ENCODE measurements around the gene FAM222B. TPM values are rescaled to one million over a fixed set of nuclear protein-coding genes. Genes with fewer than 3 reads are reported as not detected.
"Not testable (repeated sequence)": the region's sequence is repeated elsewhere in the genome, so short reads cannot be mapped to it uniquely, and the experiment has no call there.

Gene FAM222B
- total RNA-seq, 1 donor: 6.9 TPM

DNA sequence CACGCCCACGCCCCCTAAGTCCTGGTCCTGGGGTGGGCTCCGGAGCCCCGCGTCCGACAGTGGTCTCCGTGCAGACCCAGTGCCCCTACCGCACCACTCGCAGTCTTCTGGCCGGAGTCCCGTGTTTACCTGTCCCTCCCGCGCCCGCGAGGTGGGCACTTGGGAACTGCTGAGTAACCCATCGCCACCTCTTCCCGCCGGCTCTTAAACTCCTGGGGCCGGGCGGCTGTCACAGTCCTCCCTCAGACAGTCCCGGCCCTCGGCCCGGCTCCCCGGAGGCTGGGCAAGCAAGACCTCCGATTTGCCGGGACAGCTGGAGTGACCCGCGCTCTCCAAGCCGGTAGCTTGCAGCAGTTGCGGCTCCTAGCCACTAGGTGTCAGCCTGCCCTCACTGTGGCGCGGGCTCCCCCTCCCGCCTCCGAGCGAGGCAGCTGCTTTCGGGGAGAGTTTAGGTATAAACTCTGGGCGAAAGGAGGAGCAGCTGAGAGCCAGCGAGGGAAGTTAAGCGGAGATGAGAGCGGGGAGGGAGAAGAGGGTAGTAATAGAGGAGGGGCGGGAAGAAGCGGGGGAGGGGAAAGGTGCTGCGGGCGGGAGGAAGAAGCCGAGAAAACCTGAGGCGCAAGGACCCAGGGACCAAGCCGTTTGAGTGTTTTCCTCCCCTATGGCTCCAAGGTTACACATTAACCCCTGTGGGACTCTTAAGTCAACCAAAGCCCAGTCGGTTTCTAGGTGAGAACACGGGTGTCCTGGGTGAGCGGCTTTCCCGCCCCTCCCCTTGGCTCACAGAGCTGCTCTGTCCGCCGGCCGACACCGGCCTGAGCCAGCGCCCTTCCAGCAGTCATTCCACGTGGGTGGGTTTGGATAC is 115.7 kb downstream of the FAM222B start:
- TF ChIP-seq, protein P1, sequence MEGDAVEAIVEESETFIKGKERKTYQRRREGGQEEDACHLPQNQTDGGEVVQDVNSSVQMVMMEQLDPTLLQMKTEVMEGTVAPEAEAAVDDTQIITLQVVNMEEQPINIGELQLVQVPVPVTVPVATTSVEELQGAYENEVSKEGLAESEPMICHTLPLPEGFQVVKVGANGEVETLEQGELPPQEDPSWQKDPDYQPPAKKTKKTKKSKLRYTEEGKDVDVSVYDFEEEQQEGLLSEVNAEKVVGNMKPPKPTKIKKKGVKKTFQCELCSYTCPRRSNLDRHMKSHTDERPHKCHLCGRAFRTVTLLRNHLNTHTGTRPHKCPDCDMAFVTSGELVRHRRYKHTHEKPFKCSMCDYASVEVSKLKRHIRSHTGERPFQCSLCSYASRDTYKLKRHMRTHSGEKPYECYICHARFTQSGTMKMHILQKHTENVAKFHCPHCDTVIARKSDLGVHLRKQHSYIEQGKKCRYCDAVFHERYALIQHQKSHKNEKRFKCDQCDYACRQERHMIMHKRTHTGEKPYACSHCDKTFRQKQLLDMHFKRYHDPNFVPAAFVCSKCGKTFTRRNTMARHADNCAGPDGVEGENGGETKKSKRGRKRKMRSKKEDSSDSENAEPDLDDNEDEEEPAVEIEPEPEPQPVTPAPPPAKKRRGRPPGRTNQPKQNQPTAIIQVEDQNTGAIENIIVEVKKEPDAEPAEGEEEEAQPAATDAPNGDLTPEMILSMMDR (IDR thresholded peaks at IDR 0.05; ENCODE audit: insufficient read depth, low read depth, low read length): peak; percentile 99
- peak; percentile 95 for DNase-seq (ENCODE audit: low read depth)

DNA sequence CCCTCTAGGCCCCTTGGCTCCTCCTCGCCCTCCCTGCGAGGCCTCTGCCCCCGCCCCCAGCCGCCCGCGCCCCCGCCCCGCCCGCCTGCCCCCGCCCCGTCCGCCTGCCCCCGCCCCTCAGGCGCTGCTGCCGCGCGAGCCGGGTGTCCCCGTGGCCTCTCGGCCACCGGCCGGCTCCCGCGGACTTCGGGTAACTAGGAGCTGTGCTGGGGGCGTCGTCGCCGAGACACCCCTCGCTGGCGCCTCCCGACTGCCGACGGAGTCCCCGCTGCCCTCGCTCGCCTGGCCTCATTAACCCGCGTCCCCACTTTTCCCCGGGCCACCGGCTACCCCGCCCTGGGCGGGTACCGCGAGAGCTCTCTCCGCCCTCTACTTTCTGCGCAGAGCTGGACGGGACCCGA is 116.4 kb downstream of the FAM222B start, which contains the start of gene TLCD1:
TSS of gene TLCD1 (minus strand) at position 8 of the 401 bp plus-strand sequence. CDS start 136 bp downstream, outside the sequence.
- TF ChIP-seq, protein P1 (IDR thresholded peaks at IDR 0.05; ENCODE audit: insufficient read depth, low read depth, low read length): no peak
- H3K4me3 ChIP-seq (ENCODE audit: low read depth, low read length): peak within 1 kb of the TSS; percentile 79
- peak; percentile 55 for DNase-seq (ENCODE audit: low read depth)

More for the DNA sequence above, 115.7 kb downstream of the FAM222B start:
- peak overlapping the region; percentile 79 for H3K4me3 ChIP-seq (ENCODE audit: low read depth, low read length)

DNA sequence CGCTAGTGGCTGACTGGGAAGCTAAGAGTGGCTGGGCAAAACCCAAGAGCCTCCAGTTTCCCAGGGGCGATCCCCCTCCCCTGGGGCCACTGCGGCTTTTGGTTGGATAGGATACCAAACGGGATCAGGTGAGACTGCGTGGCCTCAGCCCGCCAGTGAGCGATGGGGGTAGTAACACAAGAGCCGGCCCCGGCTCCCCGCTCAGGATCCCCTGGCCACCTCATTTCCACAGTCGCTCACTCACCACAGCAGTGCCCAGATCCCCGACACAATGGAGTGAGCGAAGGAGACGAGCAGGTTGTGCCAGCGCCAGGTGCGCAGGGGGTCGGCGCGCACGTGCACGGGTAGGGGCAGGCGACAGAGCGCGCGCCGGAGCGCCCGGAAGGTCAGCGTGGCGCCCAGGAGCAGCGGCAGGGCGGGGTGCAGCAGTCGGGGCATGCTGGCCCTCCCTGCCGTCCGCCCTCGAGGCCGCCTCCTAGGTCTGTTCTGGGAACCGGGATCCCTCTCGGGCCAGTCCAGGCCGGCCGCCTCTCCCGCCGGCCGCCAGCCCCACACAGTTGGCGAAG is 116.8 kb downstream of the FAM222B start:
- peak; percentile 69 for DNase-seq (ENCODE audit: low read depth)

DNA sequence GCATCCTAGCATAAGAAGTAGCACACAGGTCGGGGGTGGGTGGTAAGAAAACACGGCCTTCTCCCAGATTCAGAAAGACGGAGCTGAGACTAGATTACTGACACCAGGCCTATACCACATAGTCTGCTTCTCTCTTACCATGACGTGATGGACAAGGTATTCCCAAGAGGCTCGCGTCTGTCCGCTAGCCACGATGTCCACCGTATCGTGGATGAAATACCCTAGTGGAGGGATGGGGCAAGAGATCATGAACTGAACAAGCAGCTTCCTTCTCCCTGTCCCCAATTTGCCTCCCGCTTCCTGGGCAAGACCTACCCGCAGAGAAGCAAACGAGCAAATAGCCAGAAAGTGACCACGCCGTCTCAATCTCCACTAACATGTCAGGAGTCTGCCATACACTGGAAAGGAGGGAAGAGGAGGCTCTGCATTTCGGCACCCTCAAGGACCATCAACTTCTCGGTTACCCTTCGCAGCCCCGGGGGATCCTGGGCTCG is 117.4 kb downstream of the FAM222B start:
- peak overlapping the region; percentile 79 for H3K4me3 ChIP-seq (ENCODE audit: low read depth, low read length)
- DNase-seq (ENCODE audit: low read depth): peak; percentile 54
- TF ChIP-seq, protein P1 (IDR thresholded peaks at IDR 0.05; ENCODE audit: insufficient read depth, low read depth, low read length): no peak

More for the DNA sequence above, 116.8 kb downstream of the FAM222B start:
- peak overlapping the region; percentile 79 for H3K4me3 ChIP-seq (ENCODE audit: low read depth, low read length)
- TF ChIP-seq, protein P1 (IDR thresholded peaks at IDR 0.05; ENCODE audit: insufficient read depth, low read depth, low read length): no peak

DNA sequence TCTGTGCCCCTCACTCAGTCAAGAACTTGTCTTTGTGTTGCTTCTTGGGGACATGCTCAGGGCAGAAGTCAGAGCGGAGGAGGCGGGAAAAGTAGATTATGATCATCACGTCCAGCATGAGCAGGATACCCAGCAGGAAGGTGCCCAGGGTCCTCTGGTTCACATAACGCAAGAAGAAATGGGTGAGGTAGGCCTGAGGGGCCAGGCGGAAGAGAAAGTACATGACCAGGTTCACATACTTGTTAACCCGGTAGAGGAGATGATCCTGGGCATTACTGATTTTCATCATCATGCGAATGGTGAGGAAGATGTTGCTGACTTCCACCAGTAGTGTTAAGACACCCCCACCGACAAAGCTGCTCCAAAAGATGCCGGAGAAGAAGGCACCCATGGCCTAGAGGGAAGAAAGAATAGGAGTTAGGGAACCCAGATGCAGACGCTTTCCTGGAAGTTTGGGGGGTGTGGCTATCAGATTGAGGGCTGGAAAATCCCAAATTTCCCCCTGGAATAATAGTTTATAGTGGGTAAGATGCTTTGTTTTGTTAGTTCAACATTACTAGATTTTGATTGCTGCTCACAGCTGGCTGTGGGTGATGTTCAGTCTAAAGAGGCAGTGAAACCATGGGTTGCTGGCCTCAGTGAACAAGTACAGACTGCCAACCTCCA is 118.0 kb downstream of the FAM222B start:
- DNase-seq (ENCODE audit: low read depth): no peak
- TF ChIP-seq, protein P1 (IDR thresholded peaks at IDR 0.05; ENCODE audit: insufficient read depth, low read depth, low read length): no peak
- H3K4me3 ChIP-seq (ENCODE audit: low read depth, low read length): no peak overlapping the region

DNA sequence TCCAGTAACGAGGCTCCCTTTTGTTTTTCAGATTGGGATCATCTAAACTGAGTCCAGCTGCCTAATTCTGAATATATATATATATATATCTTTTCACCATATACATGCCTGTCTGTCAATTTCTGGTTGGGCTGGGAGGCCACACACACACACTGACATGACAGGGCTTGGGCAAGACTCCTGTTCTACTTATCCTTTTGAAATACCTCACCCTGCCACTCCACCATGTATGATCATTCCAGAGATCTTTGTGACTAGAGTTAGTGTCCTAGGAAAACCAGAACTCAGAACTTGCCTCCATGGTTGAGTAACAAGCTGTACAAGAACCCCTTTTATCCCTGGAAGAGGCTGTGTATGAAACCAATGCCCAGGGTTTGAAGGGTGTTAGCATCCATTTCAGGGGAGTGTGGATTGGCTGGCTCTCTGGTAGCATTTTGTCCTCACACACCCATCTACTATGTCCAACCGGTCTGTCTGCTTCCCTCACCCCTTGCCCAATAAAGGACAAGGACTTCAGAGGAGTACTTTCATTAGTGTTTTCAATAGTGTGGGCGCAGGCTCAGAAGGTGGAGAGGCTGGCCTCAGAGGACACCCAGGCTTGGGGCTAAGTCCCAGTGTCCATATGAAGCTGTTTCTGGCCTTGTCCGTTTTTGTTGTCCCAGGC is 118.6 kb downstream of the FAM222B start:
- not testable (repeated sequence) for DNase-seq (ENCODE audit: low read depth); H3K4me3 ChIP-seq (ENCODE audit: low read depth, low read length)

Measured in fibroblast of villous mesenchyme (primary cell).